Sigmoid colon (tissue), 4 donors: ENCODE measurements around the gene EPN3.

Experiments used
- POLR2AphosphoS5 ChIP-seq, 4 donors: sonication (generic); formaldehyde crosslinking; IDR thresholded peaks; one replicate each; pipeline ENCODE4 v1.6.1; 2017; ENCODE audit warnings: antibody characterized with exemption in 4 of 4
- TF ChIP-seq, protein P1 (sequence below), 4 experiments: fragments of 450-650 bp in 3 of 4; fragments of 200-600 bp in 1 of 4; IDR thresholded peaks; one replicate each; pipeline ENCODE4 v1.5.1; 2016 to 2019; ENCODE audit warnings: antibody characterized with exemption in 4 of 4, mild to moderate bottlenecking in 3 of 4, moderate library complexity in 2 of 4

- TF ChIP-seq, protein P1, sequence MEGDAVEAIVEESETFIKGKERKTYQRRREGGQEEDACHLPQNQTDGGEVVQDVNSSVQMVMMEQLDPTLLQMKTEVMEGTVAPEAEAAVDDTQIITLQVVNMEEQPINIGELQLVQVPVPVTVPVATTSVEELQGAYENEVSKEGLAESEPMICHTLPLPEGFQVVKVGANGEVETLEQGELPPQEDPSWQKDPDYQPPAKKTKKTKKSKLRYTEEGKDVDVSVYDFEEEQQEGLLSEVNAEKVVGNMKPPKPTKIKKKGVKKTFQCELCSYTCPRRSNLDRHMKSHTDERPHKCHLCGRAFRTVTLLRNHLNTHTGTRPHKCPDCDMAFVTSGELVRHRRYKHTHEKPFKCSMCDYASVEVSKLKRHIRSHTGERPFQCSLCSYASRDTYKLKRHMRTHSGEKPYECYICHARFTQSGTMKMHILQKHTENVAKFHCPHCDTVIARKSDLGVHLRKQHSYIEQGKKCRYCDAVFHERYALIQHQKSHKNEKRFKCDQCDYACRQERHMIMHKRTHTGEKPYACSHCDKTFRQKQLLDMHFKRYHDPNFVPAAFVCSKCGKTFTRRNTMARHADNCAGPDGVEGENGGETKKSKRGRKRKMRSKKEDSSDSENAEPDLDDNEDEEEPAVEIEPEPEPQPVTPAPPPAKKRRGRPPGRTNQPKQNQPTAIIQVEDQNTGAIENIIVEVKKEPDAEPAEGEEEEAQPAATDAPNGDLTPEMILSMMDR (IDR thresholded peaks at IDR 0.05): no peak
- TF ChIP-seq POLR2AphosphoS5 (IDR thresholded peaks at IDR 0.05): no peak
These were observed 2.9 kb downstream of the EPN3 start for GRCh38 chr17:50535407-50535806.
